K562 (cell line): ENCODE data around the gene DCLK1. TPM values are rescaled to one million over a fixed set of nuclear protein-coding genes. Genes with fewer than 3 reads are reported as not detected.

Source experiments
- ATAC-seq: fragments of 200-7000 bp; cut with Tn5 transposase; 3 replicates; pipeline ENCODE4 v1.9.1; 2020; ENCODE audit warnings: moderate library complexity
- BruUV-seq: library from RNA; stranded (reverse); fragments of 400-500 nt; replicated peaks from 2 replicates; lab custom pipeline; 2021; lab: Mats Ljungman, UMichigan
- CTCF ChIA-PET: fragments of 300-600 bp; formaldehyde crosslinking; extraction: SDS; loops from one replicate; lab custom pipeline; 2021; ENCODE audit warnings: low intra/inter-chr PET ratio; lab: Yijun Ruan, JAX
- POLR2A ChIA-PET: fragments of 300-600, 350-650 bp; sonication (Branson Sonifier 250); formaldehyde crosslinking; extraction: SDS; loops from one replicate; lab custom pipeline; 2021; ENCODE audit warnings: antibody characterized with exemption, inconsistent platforms; lab: Yijun Ruan, JAX
- DNase-seq, 4 experiments: peaks; one replicate each; pipeline versions ENCODE4 v3.0.0 to v3.0.0-alpha.2; 2011 to 2018; ENCODE audit warnings: low spot score in 3 of 4, mixed read lengths in 3 of 4; ENCODE audit errors: extremely low read depth in 1 of 4
- FAIRE-seq: peaks from 2 replicates; lab custom pipeline; 2011; peaks lifted over from hg19 to GRCh38; lab: Jason Lieb, UNC
- H2AFZ ChIP-seq: 2 replicates; pipeline ENCODE4 v1.6.0; 2011; ENCODE audit warnings: low read depth, low read length, control low read depth, inconsistent platforms
- H3K27ac ChIP-seq: fragments of 200-600 bp; 3 replicates; pipeline ENCODE4 v1.8.0; 2011; ENCODE audit warnings: low read depth, mild to moderate bottlenecking, control low read depth, inconsistent platforms, low read length, moderate library complexity, mixed read lengths; ENCODE audit errors: extremely low read depth
- H3K27me3 ChIP-seq, 2 experiments: fragments of 300-600 bp in 1 of 2; 2 replicates in 1 of 2; 3 replicates in 1 of 2; pipeline versions ENCODE4 v1.6.0 to v1.8.0; 2011; ENCODE audit warnings: inconsistent platforms in 2 of 2, low read length in 2 of 2, mild to moderate bottlenecking in 1 of 2, mixed read lengths in 1 of 2, moderate library complexity in 1 of 2; ENCODE audit not compliant: control insufficient read depth in 2 of 2, insufficient read depth in 2 of 2
- H3K36me3 ChIP-seq: fragments of 300-600 bp; 3 replicates; pipeline ENCODE4 v1.8.0; 2011; ENCODE audit warnings: mild to moderate bottlenecking, low read length, inconsistent platforms; ENCODE audit not compliant: control insufficient read depth, insufficient read depth
- H3K4me1 ChIP-seq, 2 experiments: fragments of 200-600 bp in 1 of 2; replicated peaks in 1 of 2; 2 replicates in 1 of 2; 3 replicates in 1 of 2; pipeline versions ENCODE4 v1.5.1 to v1.8.0; 2011; ENCODE audit warnings: inconsistent platforms in 2 of 2, low read length in 2 of 2, mild to moderate bottlenecking in 1 of 2, mixed read lengths in 1 of 2, moderate library complexity in 1 of 2; ENCODE audit not compliant: control insufficient read depth in 2 of 2, insufficient read depth in 2 of 2
- H3K4me2 ChIP-seq: 2 replicates; pipeline ENCODE4 v1.6.1; 2011; ENCODE audit warnings: low read length, control low read depth, inconsistent platforms, mixed read lengths; ENCODE audit not compliant: insufficient read depth
- H3K4me3 ChIP-seq: fragments of 200-600 bp; sonication (generic), shearing (Covaris generic); 2 replicates; pipeline ENCODE4 v1.5.1; 2016; ENCODE audit warnings: control low read depth, inconsistent platforms
- H3K79me2 ChIP-seq: fragments of 200-600 bp; 3 replicates; pipeline ENCODE4 v1.8.0; 2011; ENCODE audit warnings: low read length, inconsistent platforms; ENCODE audit not compliant: control insufficient read depth, insufficient read depth
- H3K9ac ChIP-seq, 2 experiments: 2 replicates each; pipeline versions ENCODE4 v1.6.0 to v1.6.1; 2011; ENCODE audit warnings: low read depth in 2 of 2, low read length in 2 of 2, control low read depth in 1 of 2, inconsistent platforms in 1 of 2, mild to moderate bottlenecking in 1 of 2, mixed read lengths in 1 of 2; ENCODE audit not compliant: insufficient read depth in 1 of 2
- H3K9me1 ChIP-seq: one replicate; pipeline ENCODE4 v1.6.0; 2011; ENCODE audit warnings: inconsistent platforms, mild to moderate bottlenecking, low read length, moderate library complexity; ENCODE audit not compliant: control insufficient read depth, insufficient read depth
- H3K9me3 ChIP-seq: replicated peaks from 2 replicates; pipeline ENCODE4 v1.5.1; 2011; ENCODE audit warnings: low read depth, low read length, inconsistent platforms; ENCODE audit not compliant: control insufficient read depth, insufficient read depth
- H4K20me1 ChIP-seq: replicated peaks from 2 replicates; pipeline ENCODE4 v1.6.1; 2011; ENCODE audit warnings: low read length, inconsistent platforms, mixed read lengths; ENCODE audit not compliant: control insufficient read depth, insufficient read depth
- BCLAF1 ChIP-seq, 2 experiments: fragments of 450-650 bp in 1 of 2; IDR thresholded peaks; 2 replicates each; pipeline ENCODE4 v1.6.1; 2011 to 2017; ENCODE audit warnings: low read depth in 2 of 2, antibody characterized with exemption in 1 of 2, borderline replicate concordance in 1 of 2, low read length in 1 of 2, mild to moderate bottlenecking in 1 of 2, mixed read lengths in 1 of 2; ENCODE audit not compliant: control insufficient read depth in 1 of 2
- BRF1 ChIP-seq: IDR thresholded peaks from 3 replicates; pipeline ENCODE4 v1.6.1; 2011; ENCODE audit warnings: borderline replicate concordance, mild to moderate bottlenecking; ENCODE audit not compliant: insufficient read length; ENCODE audit errors: extremely low read depth
- CREB3 ChIP-seq: fragments of 450-650 bp; conservative IDR thresholded peaks from 2 replicates; pipeline ENCODE4 v1.6.1; 2016; ENCODE audit warnings: missing genetic modification characterization, low read depth, mild to moderate bottlenecking, missing compliant biosample characterization, moderate library complexity
- CTCFL ChIP-seq: IDR thresholded peaks from 2 replicates; pipeline ENCODE4 v1.6.1; 2011; ENCODE audit warnings: borderline replicate concordance, low read depth, mild to moderate bottlenecking, moderate library complexity, low read length; ENCODE audit not compliant: insufficient read depth, poor library complexity, severe bottlenecking
- ETV1 ChIP-seq: fragments of 450-650 bp; conservative IDR thresholded peaks from 2 replicates; pipeline ENCODE4 v1.6.1; 2016; ENCODE audit warnings: missing genetic modification characterization, control low read depth, low read depth, missing compliant biosample characterization
- HDAC3 ChIP-seq: fragments of 450-650 bp; IDR thresholded peaks from 2 replicates; pipeline ENCODE4 v1.6.1; 2018; ENCODE audit warnings: borderline replicate concordance, mild to moderate bottlenecking, moderate library complexity; ENCODE audit not compliant: partially characterized antibody
- HINFP ChIP-seq: fragments of 450-650 bp; conservative IDR thresholded peaks from 2 replicates; pipeline ENCODE4 v1.6.1; 2016; ENCODE audit warnings: missing genetic modification characterization, low read depth, mild to moderate bottlenecking, control low read depth, missing compliant biosample characterization
- HNRNPUL1 ChIP-seq: fragments of 200-400 bp; formaldehyde crosslinking; IDR thresholded peaks from 2 replicates; pipeline ENCODE4 v1.6.1; 2017; ENCODE audit warnings: low read length
- KDM5B ChIP-seq: fragments of 200-600 bp; sonication (generic); IDR thresholded peaks from 2 replicates; pipeline ENCODE4 v1.6.1; 2012; ENCODE audit warnings: low read depth, mild to moderate bottlenecking, moderate library complexity, low read length, control low read depth, inconsistent platforms; ENCODE audit not compliant: insufficient replicate concordance
- WGBS: fragments of 100-300 bp; shearing (Covaris generic); methylation state at CpG from one replicate; pipeline ENCODE4 v1.1.6; 2016; ENCODE audit warnings: low coverage, mixed read lengths; ENCODE audit not compliant: insufficient coverage; ENCODE audit errors: missing lambda C conversion rate; 5-methylcytosine and 5-hydroxymethylcytosine counted together
- in situ Hi-C: fragments of 300-500 bp; cut with MboI; formaldehyde crosslinking; loops from 4 replicates; pipeline ENCODE4 v1.15.0; 2018; ENCODE audit warnings: inconsistent platforms, mixed read lengths
- intact Hi-C: fragments of 100-400 bp; cut with micrococcal nuclease; formaldehyde crosslinking; loops from 2 replicates; pipeline ENCODE4 v1.14.2; 2022
- polyA plus RNA-seq, 8 experiments: library from polyadenylated mRNA; depleted of rRNA in 4 of 8; stranded (reverse) in 5 of 8; unstranded in 3 of 8; fragments of >200 nt; fragmentation: Nextera tagmentation in 2 of 8; fragmentation: Illumina TruSeq in 1 of 8; extraction: Ambion mirVana in 2 of 8; extraction: Trizol in 1 of 8; gene quantifications; 2 replicates each; pipeline versions ENCODE4 v1.2.1 to v1.2.3, GENCODE V29; 2011 to 2014; ENCODE audit warnings: inconsistent platforms in 1 of 8, missing spikeins in 1 of 8
- total RNA-seq, 7 experiments: library from RNA; depleted of rRNA in 6 of 7; stranded (reverse); fragments of >200 nt in 6 of 7; fragmentation: Illumina TruSeq in 2 of 7; extraction: Trizol in 2 of 7; gene quantifications; 2 replicates each; pipeline versions ENCODE4 v1.2.1 to v1.2.3, GENCODE V29; 2011 to 2021; ENCODE audit warnings: low replicate concordance in 1 of 7
- TF ChIP-seq, protein P1 (sequence below): fragments of 250-450 bp; sonication (Bioruptor Pico); IDR thresholded peaks from 2 replicates; pipeline ENCODE4 v1.8.0; 2021; ENCODE audit warnings: moderate library complexity, mild to moderate bottlenecking, inconsistent platforms

DCLK1 gene
- total and polyA plus RNA-seq, 9 of the 15 experiments (the other 6 are each of a cell fraction or from before 2014, with no cell fraction given) = 0.07 TPM; not detected in 8

- H3K4me2 ChIP-seq = no peak overlapping the region
- H3K9ac ChIP-seq = no peak overlapping the region
- no peak overlapping the region for H3K4me3 ChIP-seq
- H3K9me1 ChIP-seq = no peaks in the 10 kb centered on the region
- ChIA-PET POLR2A (no interaction called here), CTCF (interaction anchor here (0.6 kb wide), 1 partner anchor 83 kb away, joined by 3 read pairs; no protein-coding TSS in a partner anchor)
- no peaks in the 10 kb centered on the region for H3K79me2 ChIP-seq
- DNase-seq = no peak
- no peaks in the 10 kb centered on the region for H3K4me1 ChIP-seq
- WGBS = 0% methylated on average over 2 of the region's 2 CpGs
- intact Hi-C loops (no loop called here), in situ Hi-C loops (no loop called here)
- BruUV-seq = no TSS peak
- H3K9me3 ChIP-seq = no peaks in the 10 kb centered on the region
- no peak for ATAC-seq
- H3K36me3 ChIP-seq = no peaks in the 10 kb centered on the region
- no peaks in the 10 kb centered on the region for H4K20me1 ChIP-seq
- no peak overlapping the region for H3K27ac ChIP-seq
- H3K27me3 ChIP-seq = no peaks in the 10 kb centered on the region
- FAIRE-seq = no peak
- H2AFZ ChIP-seq = no peak overlapping the region
- TF ChIP-seq BRF1 (no peak), KDM5B (no peak), HDAC3 (no peak), ETV1 (tag) (no peak), BCLAF1 (IDR thresholded peaks at IDR 0.05; ENCODE audit: borderline replicate concordance in 1 of 2, control insufficient read depth in 1 of 2, low read depth in 2 of 2, low read length in 1 of 2) (no peak), HNRNPUL1 (no peak), CTCFL (no peak), HINFP (tag) (no peak), CREB3 (tag) (no peak)
- TF ChIP-seq, protein P1, sequence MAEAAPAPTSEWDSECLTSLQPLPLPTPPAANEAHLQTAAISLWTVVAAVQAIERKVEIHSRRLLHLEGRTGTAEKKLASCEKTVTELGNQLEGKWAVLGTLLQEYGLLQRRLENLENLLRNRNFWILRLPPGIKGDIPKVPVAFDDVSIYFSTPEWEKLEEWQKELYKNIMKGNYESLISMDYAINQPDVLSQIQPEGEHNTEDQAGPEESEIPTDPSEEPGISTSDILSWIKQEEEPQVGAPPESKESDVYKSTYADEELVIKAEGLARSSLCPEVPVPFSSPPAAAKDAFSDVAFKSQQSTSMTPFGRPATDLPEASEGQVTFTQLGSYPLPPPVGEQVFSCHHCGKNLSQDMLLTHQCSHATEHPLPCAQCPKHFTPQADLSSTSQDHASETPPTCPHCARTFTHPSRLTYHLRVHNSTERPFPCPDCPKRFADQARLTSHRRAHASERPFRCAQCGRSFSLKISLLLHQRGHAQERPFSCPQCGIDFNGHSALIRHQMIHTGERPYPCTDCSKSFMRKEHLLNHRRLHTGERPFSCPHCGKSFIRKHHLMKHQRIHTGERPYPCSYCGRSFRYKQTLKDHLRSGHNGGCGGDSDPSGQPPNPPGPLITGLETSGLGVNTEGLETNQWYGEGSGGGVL = no peak
Observed at GRCh38 chr13:36082806-36083205, 48.4 kb downstream of the DCLK1 start.
